ENCODE data around the gene RHEB.

The RHEB gene

GRCh38 chr7:151529842-151530241 lies 10.1 kb upstream of the RHEB start:
- DNase-seq (ENCODE audit: low spot score) = no peak

DNA sequence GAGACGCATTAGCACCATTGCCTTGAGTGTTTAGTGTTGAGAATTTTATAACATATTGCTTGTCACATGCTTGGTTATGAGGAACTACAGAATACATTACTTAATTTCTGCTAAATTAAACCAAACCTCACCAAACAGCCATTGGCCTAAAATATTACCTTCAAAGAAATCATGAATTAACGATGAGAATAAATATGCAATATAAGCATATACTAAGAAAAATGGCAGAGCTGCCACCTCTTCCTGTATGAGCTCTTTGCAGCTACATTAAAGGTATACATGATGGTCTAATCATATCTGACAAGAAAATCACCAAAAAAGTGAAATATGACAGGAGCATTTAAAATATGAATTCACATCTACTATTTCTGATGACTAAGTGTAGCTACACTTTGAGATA lies 5.2 kb upstream of the RHEB start:
- DNase-seq (ENCODE audit: low spot score) = no peak

DNA sequence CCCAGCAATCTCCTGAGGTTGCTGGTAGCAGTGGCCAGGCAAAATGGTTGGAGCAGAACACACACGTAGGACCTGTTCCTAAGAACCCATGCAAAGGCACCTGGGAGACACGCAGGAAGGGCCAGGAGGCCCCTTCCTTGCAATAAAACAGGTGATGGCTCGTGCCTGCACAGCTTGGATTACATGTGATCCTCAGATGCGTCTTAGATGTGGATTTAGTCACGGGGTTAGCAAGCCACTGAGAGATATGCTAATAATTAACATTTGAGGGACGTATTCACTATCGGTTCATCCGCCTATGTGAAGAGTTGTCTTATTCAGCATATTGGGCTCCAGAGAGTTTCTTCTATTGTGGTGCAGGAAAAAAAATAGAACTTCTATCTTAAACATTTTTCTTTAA lies 4.6 kb upstream of the RHEB start:
- DNase-seq (ENCODE audit: low spot score) = no peak

GRCh38 chr7:151520419-151521261 lies 945 bp upstream of the RHEB start:
- DNase-seq (ENCODE audit: low spot score) = peak; percentile 38

GRCh38 chr7:151518947-151519764 lies 539 bp downstream of the RHEB start:
- DNase-seq (ENCODE audit: low spot score) = peak; percentile 35

DNA sequence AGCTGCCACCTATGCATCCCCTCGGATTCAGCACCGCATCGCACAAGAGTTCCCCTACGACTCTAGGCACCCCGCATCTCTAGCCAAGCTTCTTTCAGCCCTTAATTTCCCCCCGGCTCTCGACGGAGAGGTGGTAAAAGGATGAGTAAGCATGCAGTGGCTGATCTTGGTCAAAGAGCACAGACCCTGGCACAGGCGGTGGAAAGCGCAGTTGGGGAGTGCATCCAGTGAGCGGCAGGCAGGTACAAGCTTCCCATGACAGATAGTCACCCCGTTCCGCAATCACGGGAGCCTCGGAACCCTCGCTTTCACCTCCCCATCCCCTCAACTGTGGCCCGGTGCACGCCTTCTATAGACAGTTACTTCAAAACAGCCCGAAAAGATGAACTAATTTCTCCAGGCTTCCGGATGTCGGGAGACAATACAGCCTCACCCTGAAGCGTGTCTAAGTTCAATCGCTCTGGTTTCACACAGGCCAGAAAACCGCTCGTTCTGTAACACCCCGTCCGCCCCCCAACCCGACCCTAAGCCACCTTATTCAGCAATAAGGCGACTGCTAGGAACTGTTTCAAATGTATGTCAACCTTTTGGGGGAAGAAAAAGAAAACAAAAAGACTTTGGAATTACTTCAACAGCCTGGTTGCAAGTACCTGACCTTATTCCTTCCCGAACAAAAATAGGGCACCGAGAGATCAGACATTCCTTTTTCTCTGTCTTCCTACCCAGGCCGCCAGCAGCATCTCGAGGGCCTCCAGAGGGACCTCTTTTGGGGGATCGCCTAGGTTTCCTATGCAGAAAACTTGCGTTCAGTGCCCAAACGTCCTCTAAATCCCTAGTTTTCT lies 1.4 kb downstream of the RHEB start:
- DNase-seq (ENCODE audit: low spot score) = peak; percentile 30

DNA sequence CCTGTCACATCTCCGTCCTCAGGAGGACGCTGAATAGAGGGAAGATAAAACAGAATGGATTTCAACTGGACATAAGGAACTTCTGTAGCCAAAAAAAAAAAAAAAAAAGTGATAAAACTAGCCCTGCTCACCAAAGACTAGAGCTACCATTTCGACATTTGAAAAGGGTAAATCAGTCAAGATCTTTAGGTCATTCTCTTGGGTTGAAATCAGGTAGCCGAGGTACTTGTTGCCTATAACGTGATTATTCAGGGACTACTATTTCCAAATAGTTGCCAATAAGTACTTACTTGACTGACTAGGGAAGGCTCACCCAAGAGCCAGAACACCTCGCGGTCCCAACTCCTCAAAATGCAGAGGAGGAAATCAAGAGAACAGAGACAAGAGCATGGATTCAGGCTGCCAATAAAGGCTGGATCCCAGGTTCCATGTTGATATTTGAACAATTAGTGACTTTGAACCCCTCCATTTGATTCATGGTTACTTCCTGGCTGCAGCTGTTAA lies 2.0 kb downstream of the RHEB start:
- no peak for DNase-seq (ENCODE audit: low spot score)

GRCh38 chr7:151515276-151515565 lies 4.5 kb downstream of the RHEB start:
- DNase-seq (ENCODE audit: low spot score) = no peak

DNA sequence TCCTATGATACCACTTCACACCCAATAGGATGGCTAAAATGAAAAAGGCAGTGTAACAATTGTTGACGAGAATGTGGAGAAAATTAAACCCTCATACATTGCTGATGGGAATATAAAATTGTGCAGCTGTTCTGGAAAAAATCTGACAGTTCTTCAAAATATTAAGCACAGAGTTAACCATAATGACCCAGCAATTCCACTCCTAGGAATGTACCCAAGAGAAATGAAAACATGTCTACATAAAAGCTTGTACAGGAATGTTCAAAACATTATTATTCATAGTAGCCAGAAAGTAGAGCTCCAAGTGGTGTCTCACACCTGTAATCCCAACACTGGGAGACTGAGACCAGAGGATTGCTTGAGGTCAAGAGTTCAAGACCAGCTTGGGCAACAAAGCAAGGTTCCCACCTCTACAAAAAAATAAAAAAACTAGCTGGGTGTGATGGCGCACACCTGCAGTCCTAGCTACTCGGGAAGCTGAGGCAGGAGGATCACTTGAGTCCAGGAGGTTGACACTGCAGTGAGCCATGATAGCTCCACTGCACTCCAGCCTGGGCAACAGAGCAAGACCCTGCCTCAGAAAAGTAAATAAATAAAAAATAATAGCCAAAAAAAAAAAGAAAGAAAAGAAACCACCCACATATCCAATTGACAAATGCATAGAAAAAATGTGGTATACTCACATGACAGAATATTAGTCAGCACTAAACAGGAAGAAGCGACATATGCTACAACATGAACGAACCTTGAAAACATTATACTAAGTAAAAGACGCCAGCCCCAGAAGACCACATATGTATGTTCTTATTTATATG lies 5.0 kb downstream of the RHEB start:
- no peak for DNase-seq (ENCODE audit: low spot score)

DNA sequence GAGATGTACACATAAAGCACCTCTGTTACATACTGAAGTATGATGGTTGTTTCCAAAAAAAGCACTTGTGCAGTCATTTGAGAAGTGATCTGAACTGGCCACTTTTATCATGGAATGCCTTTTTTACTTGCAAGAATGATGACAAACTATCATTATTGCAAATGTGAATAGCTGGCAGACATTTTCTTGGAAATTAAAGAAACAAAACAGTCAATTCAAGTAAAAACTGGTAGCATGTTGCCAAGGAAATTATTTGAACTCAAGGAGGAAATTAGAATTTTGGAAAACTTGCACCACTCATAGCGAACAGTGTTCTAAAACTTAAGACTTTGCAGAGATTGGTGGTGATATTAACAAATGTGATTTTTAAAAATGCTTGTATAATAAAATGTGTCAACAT lies 6.6 kb downstream of the RHEB start:
- no peak for DNase-seq (ENCODE audit: low spot score)

DNA sequence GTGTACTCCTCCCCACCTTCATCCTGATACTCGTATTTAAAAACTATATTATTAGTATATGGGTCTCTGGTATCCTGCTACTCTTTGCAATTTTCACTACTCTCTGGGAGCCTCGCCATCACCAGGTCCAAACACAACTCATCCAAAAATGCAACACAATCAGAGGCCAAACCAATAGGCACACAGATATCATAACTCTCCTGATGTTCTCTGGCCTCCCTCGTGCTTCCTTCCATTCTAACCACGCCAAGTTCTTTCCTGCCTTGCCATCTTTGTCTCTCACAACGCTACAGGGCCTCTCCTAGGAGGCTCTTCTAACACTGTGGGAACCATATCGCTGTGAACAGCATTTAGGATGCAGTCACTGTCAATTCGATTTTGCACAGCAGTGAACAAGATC lies 7.3 kb downstream of the RHEB start:
- no peak for DNase-seq (ENCODE audit: low spot score)

DNA sequence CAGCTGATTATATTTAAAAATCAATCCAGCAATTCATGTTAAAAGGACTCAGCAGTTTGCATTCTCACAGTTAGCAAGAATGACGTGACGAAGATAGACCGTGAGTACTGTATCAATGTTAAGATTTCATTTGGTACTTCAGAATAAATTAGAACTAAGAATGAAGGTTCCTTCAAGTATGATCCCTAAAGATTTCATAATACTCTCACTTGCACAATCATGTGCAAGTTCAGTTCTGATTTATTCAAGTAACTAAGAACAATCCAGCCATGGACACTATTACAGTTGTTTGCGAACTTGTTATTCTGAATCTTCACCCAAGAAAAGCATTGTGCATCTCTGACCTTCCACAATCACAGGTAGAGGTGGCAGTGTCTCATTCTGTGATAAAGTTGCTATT lies 7.7 kb downstream of the RHEB start:
- DNase-seq (ENCODE audit: low spot score) = no peak

DNA sequence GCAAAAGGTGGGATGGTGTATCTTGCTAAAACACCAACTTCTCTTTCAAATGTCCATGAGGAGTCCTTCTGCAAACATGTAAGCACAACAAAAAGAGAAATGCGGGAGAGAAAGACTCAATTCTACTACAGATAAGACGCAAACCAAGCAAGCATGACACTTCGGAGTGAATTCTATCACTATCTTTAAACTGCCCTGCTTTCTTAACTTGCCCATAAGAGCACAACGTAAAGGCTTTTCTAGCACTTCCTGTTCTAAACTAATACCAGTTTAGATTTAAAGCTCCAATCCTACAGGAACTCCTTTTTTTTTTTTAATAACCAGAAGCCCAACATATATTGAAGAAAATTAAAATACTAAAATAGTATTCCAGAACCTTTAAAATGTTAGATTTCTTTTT lies 8.4 kb downstream of the RHEB start:
- DNase-seq (ENCODE audit: low spot score) = no peak

- DNase-seq (ENCODE audit: low spot score) = no peak
Measured at GRCh38 chr7:151509670-151510333, 9.9 kb downstream of the RHEB start.

DNA sequence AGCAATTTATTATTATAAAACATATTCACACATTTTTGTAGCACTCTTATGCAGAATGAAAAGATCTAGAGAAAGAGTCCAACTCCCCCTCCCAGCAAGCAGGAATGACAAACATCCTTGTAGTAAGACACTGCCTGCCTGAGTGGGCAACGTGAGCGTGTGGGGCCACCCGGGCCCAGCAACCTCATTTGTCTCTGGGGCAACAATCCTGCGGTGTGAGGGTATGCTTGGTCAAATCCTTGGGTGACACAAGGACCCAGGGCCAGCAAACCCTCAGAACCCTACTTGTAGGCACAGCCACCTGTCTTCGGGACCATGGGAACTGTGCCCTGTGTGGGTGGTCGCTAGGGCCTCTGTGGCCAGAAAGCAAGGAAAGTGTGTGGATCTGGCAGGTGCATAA lies 10.7 kb downstream of the RHEB start:
- DNase-seq (ENCODE audit: low spot score) = no peak

GRCh38 chr7:151507806-151508205 lies 11.9 kb downstream of the RHEB start:
- no peak for DNase-seq (ENCODE audit: low spot score)

GRCh38 chr7:151506901-151507382 lies 12.8 kb downstream of the RHEB start:
- peak; percentile 57 for DNase-seq (ENCODE audit: low spot score)

GRCh38 chr7:151505836-151506468 lies 13.7 kb downstream of the RHEB start:
- no peak for DNase-seq (ENCODE audit: low spot score)

DNA sequence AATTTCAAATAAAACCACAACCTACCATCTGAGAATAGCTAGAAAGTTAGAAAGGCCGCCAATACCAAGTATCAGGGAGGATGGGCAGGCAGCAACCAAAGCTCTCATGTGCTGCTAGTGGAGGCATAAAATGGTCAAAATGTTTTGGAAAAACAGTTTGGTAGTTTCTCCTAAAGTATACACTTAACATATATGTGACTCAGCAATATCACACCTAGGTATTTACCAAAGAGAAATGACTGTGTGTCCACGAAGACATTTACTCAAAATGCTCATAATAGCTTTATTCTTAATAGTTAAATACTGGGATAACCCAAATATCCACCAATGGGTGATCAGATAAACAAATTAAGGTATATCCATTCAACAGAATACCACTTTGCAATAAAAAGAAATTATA lies 14.3 kb downstream of the RHEB start:
- no peak for DNase-seq (ENCODE audit: low spot score)

- DNase-seq (ENCODE audit: low spot score) = no peak
Measured at GRCh38 chr7:151504715-151505326, 14.9 kb downstream of the RHEB start.
